Esophagus squamous epithelium (tissue), 5 donors: ENCODE results near the gene TMEM79. TPM values are rescaled to one million over a fixed set of nuclear protein-coding genes. Genes with fewer than 3 reads are reported as not detected.

Experiments
- DNase-seq: peaks from one replicate; lab custom pipeline; 2025; lab: John Stamatoyannopoulos, UW
- H3K27ac ChIP-seq, 4 donors: fragments of 200-600 bp; sonication (generic); one replicate each; pipeline ENCODE4 v1.5.1; 2016 to 2019; ENCODE audit warnings: mild to moderate bottlenecking in 1 of 4
- H3K27me3 ChIP-seq, 4 donors: fragments of 200-600 bp; sonication (generic); 1 replicate in 3 of 4; 2 replicates in 1 of 4; pipeline versions ENCODE4 v1.5.1 to v1.6.0; 2017 to 2021; ENCODE audit warnings: antibody characterized with exemption in 1 of 4
- H3K36me3 ChIP-seq, 3 donors: fragments of 200-600 bp; sonication (generic); one replicate each; pipeline ENCODE4 v1.5.1; 2016 to 2019
- H3K4me1 ChIP-seq, 3 donors: fragments of 200-600 bp; sonication (generic); one replicate each; pipeline ENCODE4 v1.5.1; 2017 to 2019
- H3K4me3 ChIP-seq, 4 donors: fragments of 200-600 bp; sonication (generic); 1 replicate in 3 of 4; 2 replicates in 1 of 4; pipeline ENCODE4 v1.5.1; 2016 to 2019; ENCODE audit warnings: mild to moderate bottlenecking in 2 of 4, moderate library complexity in 1 of 4
- H3K9me3 ChIP-seq, 3 donors: fragments of 200-600 bp; sonication (generic); one replicate each; pipeline ENCODE4 v1.5.1; 2016 to 2019
- POLR2A ChIP-seq, 4 donors: fragments of 450-650 bp; IDR thresholded peaks; one replicate each; pipeline ENCODE4 v1.6.1; 2017; ENCODE audit warnings: antibody characterized with exemption in 4 of 4, mild to moderate bottlenecking in 4 of 4, moderate library complexity in 3 of 4
- WGBS, 2 donors: methylation state at CpG; one replicate each; pipeline ENCODE4 v1.1.5; 2018; 5-methylcytosine and 5-hydroxymethylcytosine counted together
- intact Hi-C: fragments of 100-400 bp; cut with DNase I; formaldehyde crosslinking; loops from one replicate; pipeline ENCODE4 v1.15.0; 2022
- total RNA-seq, 4 donors: library from RNA; depleted of rRNA; stranded (reverse); fragments of >200 nt; gene quantifications; one replicate each; pipeline ENCODE4 v1.1.0, GENCODE V29; 2016
- TF ChIP-seq, protein P1 (sequence below), 6 experiments: fragments of 450-650 bp in 4 of 6; fragments of 200-600 bp in 2 of 6; sonication (generic) in 2 of 6; IDR thresholded peaks; one replicate each; pipeline ENCODE4 v1.5.1; 2016 to 2019; ENCODE audit warnings: antibody characterized with exemption in 6 of 6, mild to moderate bottlenecking in 4 of 6, moderate library complexity in 4 of 6
- donor health status: DM: yes; HTN: yes; CAD: no.

Gene TMEM79
- total RNA-seq, 4 donors from 2014 or later, result 64.9 to 140 (median 104) TPM

DNA sequence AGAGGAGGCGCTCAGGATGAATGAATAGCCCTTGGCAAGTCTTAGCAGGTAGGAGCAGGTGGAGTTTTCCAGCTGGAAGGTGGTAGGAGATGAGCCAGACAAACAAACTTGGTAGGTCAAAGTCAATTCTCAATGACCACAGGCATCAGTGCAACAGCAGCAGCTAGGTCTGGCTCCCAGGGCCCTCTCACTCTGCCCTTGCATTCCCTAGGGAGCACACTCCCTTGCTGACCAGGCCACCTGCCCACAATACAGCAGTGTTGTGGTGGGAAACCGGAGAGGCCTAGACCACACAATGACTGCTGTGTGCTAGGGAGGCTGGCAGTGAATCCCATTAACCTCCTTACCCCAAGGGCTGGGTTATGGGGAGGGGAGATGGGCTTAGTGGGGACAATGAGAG is 23.2 kb upstream of the TMEM79 start:
- H3K36me3 ChIP-seq, result peaks cover 53 to 100% (median 83%) of the 10 kb centered on the region in 3 donors
- H3K27me3 ChIP-seq, result no peaks in the 10 kb centered on the region
- WGBS, 2 donors, result 59 to 75% methylated on average over 1 of the region's 2 CpGs
- TF ChIP-seq POLR2A (IDR thresholded peaks at IDR 0.05), result no peak
- H3K27ac ChIP-seq, result no peak overlapping the region
- no peak overlapping the region for H3K4me3 ChIP-seq
- no peak for DNase-seq
- peaks cover 4 to 30% (median 10%) of the 10 kb centered on the region in 3 donors for H3K4me1 ChIP-seq
- intact Hi-C loops, result no loop called here
- no peaks in the 10 kb centered on the region for H3K9me3 ChIP-seq

DNA sequence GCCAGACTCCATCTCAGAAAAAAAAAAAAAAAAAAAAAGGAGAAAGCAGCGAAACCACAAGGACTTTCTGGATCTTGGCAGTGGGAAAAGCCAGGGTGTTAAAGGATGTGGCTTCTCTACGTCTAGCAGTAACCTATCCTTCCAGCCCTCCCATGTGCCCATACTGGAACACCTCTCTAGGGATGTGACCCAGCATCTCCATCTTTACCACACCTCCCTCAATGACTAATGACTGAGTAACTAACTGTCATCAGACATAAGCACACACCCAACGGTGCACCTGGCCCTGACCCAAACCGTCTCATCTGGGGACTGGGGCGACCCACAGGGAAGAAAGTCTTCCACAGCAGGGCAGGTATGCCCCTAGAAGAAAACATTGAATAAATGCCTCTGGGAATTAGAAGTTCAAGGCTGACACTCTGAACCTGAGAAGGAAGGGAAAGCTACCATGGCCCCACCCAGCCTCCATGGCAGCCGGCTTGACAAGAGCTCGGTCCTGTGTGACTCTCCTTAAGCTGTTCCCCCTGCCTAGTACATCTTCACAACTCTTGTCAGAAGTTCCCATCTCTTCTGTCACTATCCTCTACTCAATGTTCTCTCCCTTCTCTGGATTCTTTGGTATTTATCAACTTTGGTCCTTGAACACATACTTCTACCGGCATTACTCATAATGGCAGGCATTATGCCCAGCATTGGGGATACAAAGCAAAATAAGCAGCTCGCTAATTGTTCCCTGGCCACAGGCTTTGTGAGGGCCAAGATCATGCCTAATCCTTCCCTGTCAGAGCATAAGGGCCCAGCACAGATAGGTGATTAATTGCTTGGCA is 21.5 kb upstream of the TMEM79 start:
- Histone ChIP-seq H3K4me1 (peaks cover 4 to 30% (median 10%) of the 10 kb centered on the region in 3 donors), H3K4me3 (no peak overlapping the region), H3K27ac (peak overlapping the region; percentile 50 to 84 (median 66)), H3K27me3 (no peaks in the 10 kb centered on the region), H3K36me3 (peaks cover 69 to 100% (median 90%) of the 10 kb centered on the region in 3 donors), H3K9me3 (no peaks in the 10 kb centered on the region)
- no peak for DNase-seq
- intact Hi-C loops, result no loop called here
- TF ChIP-seq, protein P1, sequence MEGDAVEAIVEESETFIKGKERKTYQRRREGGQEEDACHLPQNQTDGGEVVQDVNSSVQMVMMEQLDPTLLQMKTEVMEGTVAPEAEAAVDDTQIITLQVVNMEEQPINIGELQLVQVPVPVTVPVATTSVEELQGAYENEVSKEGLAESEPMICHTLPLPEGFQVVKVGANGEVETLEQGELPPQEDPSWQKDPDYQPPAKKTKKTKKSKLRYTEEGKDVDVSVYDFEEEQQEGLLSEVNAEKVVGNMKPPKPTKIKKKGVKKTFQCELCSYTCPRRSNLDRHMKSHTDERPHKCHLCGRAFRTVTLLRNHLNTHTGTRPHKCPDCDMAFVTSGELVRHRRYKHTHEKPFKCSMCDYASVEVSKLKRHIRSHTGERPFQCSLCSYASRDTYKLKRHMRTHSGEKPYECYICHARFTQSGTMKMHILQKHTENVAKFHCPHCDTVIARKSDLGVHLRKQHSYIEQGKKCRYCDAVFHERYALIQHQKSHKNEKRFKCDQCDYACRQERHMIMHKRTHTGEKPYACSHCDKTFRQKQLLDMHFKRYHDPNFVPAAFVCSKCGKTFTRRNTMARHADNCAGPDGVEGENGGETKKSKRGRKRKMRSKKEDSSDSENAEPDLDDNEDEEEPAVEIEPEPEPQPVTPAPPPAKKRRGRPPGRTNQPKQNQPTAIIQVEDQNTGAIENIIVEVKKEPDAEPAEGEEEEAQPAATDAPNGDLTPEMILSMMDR (IDR thresholded peaks at IDR 0.05), result no peak
- no peak for TF ChIP-seq POLR2A (IDR thresholded peaks at IDR 0.05)
- WGBS, 2 donors, result 26 to 53% methylated on average over 7 to 9 of the region's 9 CpGs

DNA sequence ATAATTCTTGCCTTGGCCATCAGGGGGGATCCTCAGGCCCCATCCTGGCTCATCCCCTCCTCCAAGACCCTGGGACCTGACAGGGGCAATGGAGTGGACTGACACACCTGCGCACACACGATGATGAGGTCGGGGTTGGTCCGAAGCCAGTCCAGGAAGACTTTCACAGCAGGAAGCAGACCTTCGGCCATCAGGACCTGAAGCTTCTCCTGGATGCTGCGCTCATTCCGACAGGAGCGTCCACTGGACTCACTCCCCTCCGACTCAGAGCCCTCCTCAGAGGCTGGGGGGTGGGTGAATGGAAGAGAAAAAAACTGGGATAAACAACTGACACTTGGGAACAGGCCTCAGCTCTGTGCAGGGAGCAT is 20.9 kb upstream of the TMEM79 start:
- Histone ChIP-seq H3K36me3 (peaks cover 69 to 100% (median 88%) of the 10 kb centered on the region in 3 donors), H3K4me1 (peaks cover 4 to 30% (median 10%) of the 10 kb centered on the region in 3 donors), H3K9me3 (no peaks in the 10 kb centered on the region), H3K4me3 (no peak overlapping the region), H3K27me3 (no peaks in the 10 kb centered on the region), H3K27ac (peak overlapping the region; percentile 50 to 84 (median 66))
- intact Hi-C loops, result no loop called here
- no peak for DNase-seq
- TF ChIP-seq POLR2A (IDR thresholded peaks at IDR 0.05), result no peak
- TF ChIP-seq, protein P1 (IDR thresholded peaks at IDR 0.05), result no peak
- 80 to 83% methylated on average over 6 to 9 of the region's 9 CpGs for WGBS, 2 donors

DNA sequence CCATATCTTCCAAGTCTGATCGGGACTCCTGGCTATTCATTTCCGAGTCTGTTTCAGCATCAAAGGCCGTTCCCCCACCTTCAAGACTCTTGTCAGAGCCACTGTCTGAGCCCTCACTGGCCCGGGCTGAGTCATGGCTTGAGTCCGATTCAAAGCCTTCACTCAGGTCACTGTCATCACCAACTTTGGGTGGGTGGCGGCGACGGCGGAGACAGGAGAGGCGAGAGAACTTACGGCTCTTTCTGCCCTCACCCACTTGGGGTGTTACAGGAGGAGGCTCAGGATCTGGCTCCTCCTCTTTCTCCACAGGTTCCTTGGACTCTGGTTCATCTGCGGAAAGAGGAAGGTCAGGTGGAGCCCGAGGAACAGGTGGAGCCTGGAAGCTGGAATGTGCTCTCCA is 18.1 kb upstream of the TMEM79 start:
- H3K4me1 ChIP-seq, result peaks cover 4 to 34% (median 10%) of the 10 kb centered on the region in 3 donors
- no peaks in the 10 kb centered on the region for H3K9me3 ChIP-seq
- H3K36me3 ChIP-seq, result peaks cover 43 to 100% (median 80%) of the 10 kb centered on the region in 3 donors
- 83 to 85% methylated on average over 10 of the region's 13 CpGs for WGBS, 2 donors
- no peaks in the 10 kb centered on the region for H3K27me3 ChIP-seq
- H3K27ac ChIP-seq, result no peak overlapping the region
- intact Hi-C loops, result no loop called here
- no peak for DNase-seq
- no peak overlapping the region for H3K4me3 ChIP-seq
- TF ChIP-seq, protein P1 (IDR thresholded peaks at IDR 0.05), result no peak
- TF ChIP-seq POLR2A (IDR thresholded peaks at IDR 0.05), result no peak

DNA sequence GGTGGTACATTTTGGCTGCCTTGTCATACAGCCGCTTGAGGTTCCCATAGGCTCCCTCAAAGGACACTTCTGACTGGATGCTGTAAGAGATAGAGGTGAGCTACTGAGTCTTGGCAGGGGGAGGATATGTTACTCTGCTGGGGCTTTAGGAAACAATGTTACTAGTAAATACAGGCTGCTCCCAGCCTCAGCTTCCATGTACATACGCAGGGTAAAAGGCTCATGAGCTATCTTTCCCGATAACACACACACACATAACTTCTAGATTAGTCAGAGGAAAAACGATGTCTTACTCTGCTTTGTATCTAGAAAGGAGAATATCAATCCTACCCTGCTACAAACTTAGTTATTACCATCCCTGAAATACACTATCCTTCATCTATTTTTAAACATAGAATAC is 15.8 kb upstream of the TMEM79 start:
- no peak for DNase-seq
- no peaks in the 10 kb centered on the region for H3K9me3 ChIP-seq
- TF ChIP-seq, protein P1 (IDR thresholded peaks at IDR 0.05), result no peak
- TF ChIP-seq POLR2A (IDR thresholded peaks at IDR 0.05), result no peak
- intact Hi-C loops, result no loop called here
- peaks cover 47 to 100% (median 82%) of the 10 kb centered on the region in 3 donors for H3K36me3 ChIP-seq
- 70 to 89% methylated on average over 3 to 4 of the region's 4 CpGs for WGBS, 2 donors
- H3K27me3 ChIP-seq, result no peaks in the 10 kb centered on the region
- H3K4me3 ChIP-seq, result no peak overlapping the region
- peaks cover under 1 to 21% (median 1%) of the 10 kb centered on the region in 3 donors for H3K4me1 ChIP-seq
- no peak overlapping the region for H3K27ac ChIP-seq
